Astrocyte of the spinal cord (primary cell): ENCODE results near the gene COPA.

ENCODE experiments used
- DNase-seq: peaks from one replicate; pipeline ENCODE4 v3.0.0; 2011; ENCODE audit warnings: low read depth, low spot score
- H3K4me3 ChIP-seq: 2 replicates; pipeline ENCODE4 v1.5.1; 2011; ENCODE audit warnings: low read depth, mild to moderate bottlenecking, low read length, moderate library complexity
- CTCF ChIP-seq: IDR thresholded peaks from 2 replicates; pipeline ENCODE4 v1.5.1; 2012; ENCODE audit warnings: low read depth, mild to moderate bottlenecking, low read length, inconsistent platforms
- in situ Hi-C: cut with HindIII; loops from 2 replicates; pipeline ENCODE4 v1.10.0; 2017; ENCODE audit warnings: low sequenced_read_pairs

COPA gene

GRCh38 chr1:160346463-160346862, 3.4 kb upstream of the COPA start:
- no peak overlapping the region for H3K4me3 ChIP-seq
- no peak for DNase-seq
- in situ Hi-C loops: no loop called here
- no peak for TF ChIP-seq CTCF

GRCh38 chr1:160344936-160345335, 1.9 kb upstream of the COPA start:
- TF ChIP-seq CTCF: no peak
- in situ Hi-C loops: no loop called here
- no peak for DNase-seq
- no peak overlapping the region for H3K4me3 ChIP-seq

GRCh38 chr1:160344241-160344640, 1.2 kb upstream of the COPA start:
- DNase-seq: no peak
- in situ Hi-C loops: no loop called here
- TF ChIP-seq CTCF: no peak
- peak overlapping the region; percentile 93 for H3K4me3 ChIP-seq

GRCh38 chr1:160342526-160342925, 524 bp downstream of the COPA start:
- no peak for TF ChIP-seq CTCF
- DNase-seq: peak; percentile 18
- H3K4me3 ChIP-seq: peak overlapping the region; percentile 93
- in situ Hi-C loops: no loop called here

GRCh38 chr1:160340866-160341265, 2.2 kb downstream of the COPA start:
- H3K4me3 ChIP-seq: no peak overlapping the region
- TF ChIP-seq CTCF: no peak
- no peak for DNase-seq
- in situ Hi-C loops: no loop called here

GRCh38 chr1:160340146-160340545, 2.9 kb downstream of the COPA start:
- H3K4me3 ChIP-seq: no peak overlapping the region
- in situ Hi-C loops: no loop called here
- no peak for TF ChIP-seq CTCF
- no peak for DNase-seq

GRCh38 chr1:160338580-160338979, 4.5 kb downstream of the COPA start:
- in situ Hi-C loops: no loop called here
- TF ChIP-seq CTCF: no peak
- DNase-seq: no peak
- H3K4me3 ChIP-seq: no peak overlapping the region
